GM12891 (cell line): Measurements from ENCODE around the gene JAZF1.

Source experiments
- DNase-seq: peaks from one replicate; pipeline ENCODE4 v3.0.0; 2011; ENCODE audit warnings: low spot score; ENCODE audit not compliant: insufficient read length
- FAIRE-seq: peaks from 2 replicates; lab custom pipeline; 2011; peaks lifted over from hg19 to GRCh38; lab: Jason Lieb, UNC
- PAX5 ChIP-seq: IDR thresholded peaks from 2 replicates; pipeline ENCODE4 v1.6.1; 2011; ENCODE audit warnings: low read length, moderate library complexity, mild to moderate bottlenecking; ENCODE audit not compliant: insufficient read depth, severe bottlenecking
- POLR2A ChIP-seq: IDR thresholded peaks from 2 replicates; pipeline ENCODE4 v1.6.1; 2011; ENCODE audit warnings: low read depth, low read length, control low read depth
- POLR2AphosphoS5 ChIP-seq: IDR thresholded peaks from 2 replicates; pipeline ENCODE4 v1.6.1; 2011; ENCODE audit warnings: low read depth, low read length, control low read depth
- POU2F2 ChIP-seq: IDR thresholded peaks from 2 replicates; pipeline ENCODE4 v1.6.1; 2011; ENCODE audit warnings: low read depth, mild to moderate bottlenecking, control low read depth, low read length, moderate library complexity
- SPI1 ChIP-seq: IDR thresholded peaks from 2 replicates; pipeline ENCODE4 v1.6.1; 2011; ENCODE audit warnings: low read depth, low read length, control low read depth
- TAF1 ChIP-seq: IDR thresholded peaks from 2 replicates; pipeline ENCODE4 v1.6.1; 2011; ENCODE audit warnings: low read depth, low read length, control low read depth

JAZF1 gene

GRCh38 chr7:27972276-27972675 is 208.3 kb downstream of the JAZF1 start:
- DNase-seq (no peak), FAIRE-seq (peak; percentile 68)
- TF ChIP-seq POU2F2 (no peak), PAX5 (no peak), POLR2A (no peak), POLR2AphosphoS5 (no peak), TAF1 (no peak), SPI1 (no peak)

- TF ChIP-seq PAX5, result no peak
- no peak for TF ChIP-seq TAF1
- TF ChIP-seq POLR2AphosphoS5, result no peak
- no peak for TF ChIP-seq POLR2A
- no peak for TF ChIP-seq POU2F2
- no peak for TF ChIP-seq SPI1
- peak; percentile 40 for FAIRE-seq
Observed at GRCh38 chr7:27971171-27971812, 209.3 kb downstream of the JAZF1 start.

GRCh38 chr7:27970350-27970749 is 210.2 kb downstream of the JAZF1 start:
- FAIRE-seq, result no peak
- TF ChIP-seq TAF1 (no peak), POLR2AphosphoS5 (no peak), SPI1 (no peak), POU2F2 (no peak), POLR2A (no peak)

More at GRCh38 chr7:27971171-27971812, 209.3 kb downstream of the JAZF1 start:
- no peak for DNase-seq

GRCh38 chr7:27969346-27969745 is 211.2 kb downstream of the JAZF1 start:
- FAIRE-seq, result no peak
- TF ChIP-seq PAX5 (no peak), TAF1 (no peak), POLR2A (no peak), POLR2AphosphoS5 (no peak), SPI1 (no peak)
- no peak for DNase-seq

More at GRCh38 chr7:27970350-27970749, 210.2 kb downstream of the JAZF1 start:
- no peak for DNase-seq

- no peak for DNase-seq
- no peak for TF ChIP-seq TAF1
- TF ChIP-seq PAX5, result no peak
- no peak for TF ChIP-seq POU2F2
- TF ChIP-seq POLR2AphosphoS5, result no peak
- no peak for TF ChIP-seq POLR2A
- no peak for TF ChIP-seq SPI1
- no peak for FAIRE-seq
Observed at GRCh38 chr7:27967639-27968038, 213.0 kb downstream of the JAZF1 start.

- TF ChIP-seq SPI1 (no peak), POLR2A (no peak), POU2F2 (no peak), TAF1 (no peak)
- DNase-seq, result no peak
- no peak for FAIRE-seq
Observed at GRCh38 chr7:27966219-27966780, 214.3 kb downstream of the JAZF1 start.

GRCh38 chr7:27965650-27966049 is 214.9 kb downstream of the JAZF1 start:
- DNase-seq, result no peak
- FAIRE-seq, result no peak
- TF ChIP-seq SPI1, result no peak
- TF ChIP-seq POU2F2, result no peak
- TF ChIP-seq POLR2AphosphoS5, result no peak
- TF ChIP-seq POLR2A, result no peak
- no peak for TF ChIP-seq TAF1
- no peak for TF ChIP-seq PAX5

GRCh38 chr7:27964820-27965219 is 215.8 kb downstream of the JAZF1 start:
- FAIRE-seq (no peak), DNase-seq (no peak)
- TF ChIP-seq TAF1 (no peak), POLR2AphosphoS5 (no peak), SPI1 (no peak), POLR2A (no peak), PAX5 (no peak), POU2F2 (no peak)

GRCh38 chr7:27963056-27963455 is 217.5 kb downstream of the JAZF1 start:
- DNase-seq (no peak), FAIRE-seq (no peak)
- TF ChIP-seq POU2F2, result no peak
- TF ChIP-seq POLR2A, result no peak
- TF ChIP-seq TAF1, result no peak
- TF ChIP-seq PAX5, result no peak
- TF ChIP-seq POLR2AphosphoS5, result no peak
- TF ChIP-seq SPI1, result no peak

- DNase-seq (no peak), FAIRE-seq (no peak)
- TF ChIP-seq PAX5 (no peak), POU2F2 (no peak), POLR2AphosphoS5 (no peak), POLR2A (no peak), TAF1 (no peak), SPI1 (no peak)
Observed at GRCh38 chr7:27962273-27962672, 218.3 kb downstream of the JAZF1 start.
